Measurements from ENCODE around the gene COBL.

The COBL gene

GRCh38 chr7:51023547-51023946, 293.1 kb downstream of the COBL start:
- no peak for DNase-seq (ENCODE audit: low spot score)

DNA sequence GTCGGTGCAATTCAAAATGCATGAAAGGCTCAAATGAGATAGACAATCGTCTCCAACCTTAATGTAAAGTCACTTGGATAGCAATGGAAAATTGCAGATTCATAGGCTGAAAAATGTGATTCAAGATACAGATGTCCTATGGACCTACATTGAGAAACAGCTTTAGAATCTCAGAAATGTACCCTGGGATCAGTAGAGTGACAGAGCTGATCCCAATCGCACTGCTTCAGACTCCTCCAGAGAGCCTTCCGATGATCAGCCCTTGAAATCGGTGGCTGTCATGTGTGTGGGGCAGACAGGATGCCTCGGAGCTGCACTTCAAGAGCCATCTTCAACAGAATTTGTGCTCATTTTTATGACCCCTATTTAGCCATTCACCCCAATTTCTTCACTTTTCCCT, 293.8 kb downstream of the COBL start:
- no peak for DNase-seq (ENCODE audit: low spot score)

DNA sequence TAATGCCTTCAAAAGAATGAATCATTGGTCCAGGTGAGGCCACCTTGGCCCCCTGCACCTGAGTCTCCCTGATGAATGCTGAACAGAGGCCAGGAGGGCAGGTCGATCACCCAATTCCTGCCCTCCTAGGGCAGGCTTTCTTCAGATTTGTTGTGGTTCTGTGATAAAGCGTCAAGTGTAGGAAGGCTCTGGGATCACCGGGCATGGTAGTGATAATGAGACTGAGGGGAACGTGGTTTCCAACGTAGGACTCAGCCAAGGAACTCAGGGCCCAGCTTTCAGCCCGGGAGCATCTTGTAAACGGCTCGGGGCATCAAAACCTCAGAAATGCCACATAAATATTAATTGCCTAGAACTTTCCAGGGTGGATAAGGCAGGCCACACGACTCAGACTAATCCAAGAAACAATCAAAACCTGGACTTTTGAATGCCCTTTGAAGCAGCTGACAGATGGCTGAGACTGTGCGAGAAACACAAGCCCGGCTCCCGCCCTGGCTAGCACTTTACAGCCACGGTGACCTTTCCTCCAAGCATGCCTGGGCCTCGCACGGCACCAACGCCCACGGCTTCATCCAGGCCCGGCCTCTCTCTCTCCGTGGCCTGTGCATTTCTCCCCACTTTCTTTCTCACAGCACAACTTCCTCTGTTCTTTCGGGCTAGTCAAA, 294.6 kb downstream of the COBL start:
- DNase-seq (ENCODE audit: low spot score): no peak

GRCh38 chr7:51020944-51021343, 295.7 kb downstream of the COBL start:
- DNase-seq (ENCODE audit: low spot score): no peak

DNA sequence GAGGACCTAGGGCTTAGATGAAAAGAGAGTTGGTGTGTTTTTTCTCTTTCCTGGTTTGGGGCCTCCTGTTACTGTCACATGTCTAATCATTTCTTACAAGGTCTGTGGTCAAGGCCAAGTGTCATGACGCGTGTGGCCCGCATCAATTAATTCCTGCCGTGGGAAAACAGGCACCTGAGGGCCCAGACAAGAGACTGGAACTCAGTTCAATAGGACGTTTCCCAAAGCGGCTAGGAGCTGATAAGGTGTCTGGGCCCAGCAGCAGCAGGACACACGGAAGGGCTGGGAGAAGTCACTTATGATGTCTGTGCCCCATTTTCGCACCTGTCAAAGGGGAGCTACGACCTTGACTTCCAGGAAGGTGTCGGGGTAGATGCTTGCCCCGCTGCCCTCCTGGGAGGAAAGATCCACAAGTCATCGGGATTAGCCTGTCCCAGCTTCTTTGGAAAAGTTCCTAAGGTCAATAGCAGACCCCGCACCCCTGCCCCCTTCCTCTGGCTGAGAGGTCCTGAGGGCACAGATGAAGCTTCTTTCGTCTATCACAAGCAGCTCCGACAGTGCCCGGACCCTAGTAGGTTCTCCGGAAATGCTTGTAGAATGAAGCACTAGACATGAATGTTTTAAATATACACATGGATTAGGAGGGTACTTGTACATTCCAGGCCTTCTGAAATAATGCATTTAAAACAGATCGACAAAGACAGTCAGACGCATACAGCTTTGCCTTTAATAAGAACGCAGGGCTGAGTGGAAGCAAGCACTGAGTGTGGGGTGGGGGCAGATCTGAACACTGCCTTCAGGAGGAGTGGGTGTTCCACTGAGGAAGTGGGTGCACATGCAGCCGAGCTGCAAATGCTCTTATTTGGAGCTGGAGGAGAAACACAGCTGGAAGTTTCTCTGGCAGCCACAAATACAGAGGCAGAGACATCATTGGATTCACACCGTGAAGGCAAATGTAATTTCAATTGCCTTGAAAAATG, 296.4 kb downstream of the COBL start:
- no peak for DNase-seq (ENCODE audit: low spot score)

DNA sequence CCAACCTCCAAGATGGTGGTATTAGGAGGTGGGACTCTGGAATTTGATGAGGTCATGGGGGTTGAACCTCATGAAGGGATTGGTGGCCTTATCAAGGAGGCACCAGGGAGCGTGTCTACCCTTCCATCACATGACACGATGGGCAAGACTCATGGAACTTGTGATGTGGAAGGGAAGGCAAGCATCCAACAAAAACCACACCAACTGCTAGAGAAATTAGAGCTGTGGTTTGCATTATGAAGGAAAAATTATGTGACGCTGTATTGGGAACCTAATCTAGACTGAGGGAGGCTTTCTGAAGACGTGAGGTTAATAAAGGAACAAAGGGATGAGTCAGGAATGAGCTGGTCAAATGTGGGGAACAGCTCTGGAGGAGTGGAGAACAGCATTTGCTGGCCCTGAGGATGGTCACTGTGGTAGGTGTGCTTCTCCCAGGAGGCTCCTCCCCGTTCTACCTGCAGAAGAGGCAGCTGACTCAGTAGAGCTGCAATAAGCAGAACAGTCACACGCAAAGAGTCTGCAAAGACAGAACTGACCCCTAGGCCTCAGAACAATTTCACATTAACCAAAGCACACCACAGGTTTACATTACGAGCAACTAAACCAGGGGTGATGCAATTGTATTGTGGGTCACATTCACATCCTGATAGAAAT, 297.3 kb downstream of the COBL start:
- DNase-seq (ENCODE audit: low spot score): no peak

GRCh38 chr7:51017576-51018535, 298.8 kb downstream of the COBL start:
- DNase-seq (ENCODE audit: low spot score): no peak

- no peak for DNase-seq (ENCODE audit: low spot score)
Measured at GRCh38 chr7:51016546-51016945, 300.1 kb downstream of the COBL start.

GRCh38 chr7:51015581-51015980, 301.0 kb downstream of the COBL start:
- DNase-seq (ENCODE audit: low spot score): no peak

DNA sequence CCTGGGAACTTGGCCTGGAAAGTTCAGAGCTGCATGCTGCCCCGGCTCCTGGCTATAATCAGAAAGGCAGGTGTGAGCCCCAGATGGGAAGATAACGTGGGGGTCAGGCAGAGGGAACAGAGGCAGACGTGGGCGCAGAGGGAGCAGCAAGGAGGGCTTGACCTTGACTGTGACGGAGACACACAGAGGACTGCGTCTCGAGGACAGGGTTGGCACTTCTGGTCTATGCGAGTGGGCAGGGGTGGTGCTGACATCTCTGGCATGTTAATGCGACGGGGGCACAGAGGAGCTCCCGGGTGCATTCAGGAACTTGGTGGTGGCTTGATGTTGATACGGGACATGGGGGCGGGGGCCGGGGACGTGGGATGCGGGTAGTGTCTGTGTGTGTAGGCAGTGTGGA, 301.8 kb downstream of the COBL start:
- DNase-seq (ENCODE audit: low spot score): no peak

DNA sequence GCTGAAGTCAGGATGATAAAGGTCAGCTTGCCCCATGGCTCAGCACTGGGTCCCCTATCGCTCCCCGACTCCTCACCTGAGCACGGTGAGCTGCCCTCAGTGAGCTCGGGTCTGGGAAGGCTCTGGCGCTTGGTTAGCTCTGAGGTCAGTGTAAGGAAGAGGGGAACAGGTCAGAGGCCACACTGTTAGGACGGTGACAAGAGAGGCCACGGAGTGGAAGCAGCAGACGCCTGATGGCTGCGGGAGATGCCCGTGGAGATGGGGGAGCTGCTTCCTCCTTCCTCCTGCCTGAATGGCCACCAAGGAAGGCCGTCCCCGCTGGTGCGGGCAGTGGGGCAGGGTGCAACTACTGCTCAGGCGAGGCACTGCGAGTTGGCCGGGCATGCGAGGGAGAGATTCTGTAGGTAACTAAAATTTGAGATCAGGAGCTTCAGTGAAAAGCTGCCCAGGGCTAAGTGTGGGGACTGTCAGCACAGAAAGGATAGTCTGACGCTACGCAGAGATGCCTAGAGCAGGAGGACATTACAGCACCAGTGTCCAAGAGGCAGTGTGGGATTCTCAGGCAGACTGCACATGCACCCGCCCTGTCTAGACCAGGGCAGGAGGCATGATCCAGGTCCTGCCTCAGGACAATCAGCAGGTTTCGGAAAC, 302.6 kb downstream of the COBL start:
- no peak for DNase-seq (ENCODE audit: low spot score)

- DNase-seq (ENCODE audit: low spot score): no peak
Measured at GRCh38 chr7:51013218-51013786, 303.3 kb downstream of the COBL start.

DNA sequence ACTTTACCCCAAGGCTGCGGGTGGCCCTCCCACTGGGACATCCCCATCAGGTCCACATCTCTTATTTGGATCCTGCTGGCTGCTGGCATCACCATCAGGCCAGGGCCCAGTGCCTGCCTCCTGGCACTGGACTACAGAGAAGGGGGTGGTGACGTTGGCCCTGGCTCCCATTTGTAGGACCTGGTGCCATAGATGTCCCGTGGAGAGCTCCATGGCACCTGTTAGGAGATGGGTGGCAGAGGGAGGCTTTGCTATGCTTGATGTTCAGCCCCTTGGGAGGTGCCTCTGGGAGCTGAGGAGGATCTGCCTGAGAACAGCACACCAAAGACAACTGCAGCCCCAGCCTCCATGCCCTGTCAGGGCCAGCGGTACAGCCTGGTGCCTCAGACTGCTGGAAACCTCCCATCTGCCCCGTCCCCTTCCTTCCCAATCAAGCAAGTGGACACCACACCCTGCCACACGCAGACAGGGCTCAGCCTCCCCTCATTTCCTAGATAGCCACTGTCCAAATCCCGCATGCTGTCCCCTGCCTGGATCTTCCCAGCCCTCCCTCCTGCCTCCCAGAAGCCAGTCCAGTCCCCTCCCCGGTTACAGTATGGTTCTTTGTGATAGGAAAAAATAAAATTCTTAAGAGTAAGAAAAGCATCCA, 303.9 kb downstream of the COBL start:
- no peak for DNase-seq (ENCODE audit: low spot score)

GRCh38 chr7:51011710-51012350, 304.8 kb downstream of the COBL start:
- DNase-seq (ENCODE audit: low spot score): no peak

- no peak for DNase-seq (ENCODE audit: low spot score)
Measured at GRCh38 chr7:51010534-51010933, 306.1 kb downstream of the COBL start.

DNA sequence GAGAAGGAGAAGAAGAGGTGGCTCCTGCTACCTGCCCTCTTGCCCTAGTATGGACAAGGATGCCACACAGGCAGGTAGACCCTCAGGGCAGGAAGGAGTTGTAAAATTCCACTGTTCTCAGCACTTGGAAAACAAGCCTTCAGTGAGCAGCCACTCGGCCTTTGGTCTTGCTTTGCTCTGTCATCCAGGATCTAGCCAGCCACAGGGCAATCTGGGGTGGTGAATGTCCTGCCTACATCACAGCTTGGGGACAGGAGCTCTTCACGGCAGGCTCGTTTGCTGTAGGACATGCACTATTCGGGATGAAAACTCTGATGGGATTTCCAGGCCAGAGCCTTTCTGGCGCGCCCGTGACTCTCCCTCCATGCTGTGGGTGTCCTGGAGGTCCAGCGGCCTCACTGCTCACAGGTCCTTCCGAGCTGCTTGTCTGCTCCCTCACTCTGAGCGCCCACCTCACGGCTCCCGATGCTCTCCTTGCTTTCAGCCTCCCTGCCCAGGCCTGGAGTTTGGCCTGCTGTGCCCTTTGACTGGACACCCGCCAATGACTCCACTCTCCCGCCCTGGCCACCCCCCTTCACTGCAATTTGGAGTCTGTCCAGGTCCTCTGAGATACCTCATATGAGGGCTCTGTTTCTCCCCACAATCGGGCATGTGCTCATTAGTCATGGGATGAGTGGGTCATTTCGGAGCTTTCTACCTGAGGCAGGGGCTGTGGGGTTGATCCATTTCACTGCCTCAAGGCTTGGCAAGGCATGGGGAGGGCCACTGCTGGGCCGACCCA, 306.7 kb downstream of the COBL start:
- no peak for DNase-seq (ENCODE audit: low spot score)

GRCh38 chr7:51007551-51008505, 308.8 kb downstream of the COBL start:
- DNase-seq (ENCODE audit: low spot score): no peak

Measured in SW480 (cell line).